Osteoblast (primary cell): ENCODE data around the gene HHIPL1. TPM values are rescaled to one million over a fixed set of nuclear protein-coding genes. Genes with fewer than 3 reads are reported as not detected.
"Not testable (repeated sequence)": the region's sequence is repeated elsewhere in the genome, so short reads cannot be mapped to it uniquely, and the experiment has no call there.

ENCODE experiments used
- DNase-seq: peaks from one replicate; pipeline ENCODE4 v3.0.0; 2011; ENCODE audit warnings: low spot score, mixed read lengths; ENCODE audit not compliant: insufficient read length; ENCODE audit errors: missing footprints
- H2AFZ ChIP-seq: 2 replicates; pipeline ENCODE4 v1.6.0; 2011; ENCODE audit warnings: mild to moderate bottlenecking, low read length
- H3K27ac ChIP-seq: 2 replicates; pipeline ENCODE4 v1.5.1; 2011; ENCODE audit warnings: mild to moderate bottlenecking, low read depth, low read length, moderate library complexity
- H3K27me3 ChIP-seq: 2 replicates; pipeline ENCODE4 v1.6.0; 2012; ENCODE audit warnings: mild to moderate bottlenecking, control low read depth, inconsistent platforms, low read length, moderate library complexity; ENCODE audit not compliant: insufficient read depth
- H3K36me3 ChIP-seq: 2 replicates; pipeline ENCODE4 v1.5.1; 2011; ENCODE audit warnings: mild to moderate bottlenecking, low read length, control low read depth, moderate library complexity; ENCODE audit not compliant: insufficient read depth
- H3K4me1 ChIP-seq: 2 replicates; pipeline ENCODE4 v1.5.1; 2011; ENCODE audit warnings: mild to moderate bottlenecking, low read length, control low read depth, moderate library complexity; ENCODE audit not compliant: insufficient read depth
- H3K4me2 ChIP-seq: 2 replicates; pipeline ENCODE4 v1.6.0; 2011; ENCODE audit warnings: mild to moderate bottlenecking, low read length; ENCODE audit not compliant: insufficient read depth
- H3K4me3 ChIP-seq: fragments of 200-600 bp; sonication (generic); 3 replicates; pipeline ENCODE4 v1.5.1; 2012; ENCODE audit warnings: mild to moderate bottlenecking, low read length, inconsistent platforms; ENCODE audit not compliant: insufficient read depth
- H3K79me2 ChIP-seq: 2 replicates; pipeline ENCODE4 v1.6.0; 2012; ENCODE audit warnings: mild to moderate bottlenecking, low read length, control low read depth, inconsistent platforms; ENCODE audit not compliant: insufficient read depth
- H3K9me3 ChIP-seq: 2 replicates; pipeline ENCODE4 v1.5.1; 2011; ENCODE audit warnings: low read depth, low read length, control low read depth
- H4K20me1 ChIP-seq: 2 replicates; pipeline ENCODE4 v1.6.0; 2012; ENCODE audit warnings: mild to moderate bottlenecking, low read length, control low read depth; ENCODE audit not compliant: insufficient read depth
- CTCF ChIP-seq: IDR thresholded peaks from 2 replicates; pipeline ENCODE4 v1.5.1; 2011; ENCODE audit warnings: mild to moderate bottlenecking, low read depth, low read length, moderate library complexity; ENCODE audit errors: extremely low read depth
- total RNA-seq: library from RNA; depleted of rRNA; stranded (reverse); fragments of >200 nt; gene quantifications from 2 replicates; pipeline ENCODE4 v1.2.3, GENCODE V29; 2012

HHIPL1 gene
- total RNA-seq, 1 donor = 12.3 TPM

GRCh38 chr14:99660794-99661193 lies 15.9 kb downstream of the HHIPL1 start:
- Histone ChIP-seq H3K79me2 (no peaks in the 10 kb centered on the region), H4K20me1 (peaks cover 6% of the 10 kb centered on the region), H3K27ac (no peak overlapping the region), H3K4me2 (no peak overlapping the region), H3K4me1 (peaks cover 6% of the 10 kb centered on the region), H3K4me3 (no peak overlapping the region), H2AFZ (no peak overlapping the region), H3K9me3 (no peaks in the 10 kb centered on the region), H3K27me3 (no peaks in the 10 kb centered on the region), H3K36me3 (peaks cover 10% of the 10 kb centered on the region)
- DNase-seq = peak; percentile 73
- TF ChIP-seq CTCF = no peak

GRCh38 chr14:99661206-99661605 lies 16.3 kb downstream of the HHIPL1 start:
- not testable (repeated sequence) for H3K79me2 ChIP-seq, H3K4me2 ChIP-seq, H3K27me3 ChIP-seq, H3K27ac ChIP-seq, H3K4me1 ChIP-seq, H3K4me3 ChIP-seq, H2AFZ ChIP-seq, H3K36me3 ChIP-seq, H3K9me3 ChIP-seq, H4K20me1 ChIP-seq, DNase-seq

GRCh38 chr14:99662846-99663245 lies 17.9 kb downstream of the HHIPL1 start:
- no peak for TF ChIP-seq CTCF
- Histone ChIP-seq H3K9me3 (no peaks in the 10 kb centered on the region), H3K27ac (no peak overlapping the region), H3K4me2 (no peak overlapping the region), H3K27me3 (no peaks in the 10 kb centered on the region), H3K79me2 (no peaks in the 10 kb centered on the region), H4K20me1 (no peaks in the 10 kb centered on the region), H3K4me3 (no peak overlapping the region), H2AFZ (no peak overlapping the region), H3K4me1 (peaks cover 4% of the 10 kb centered on the region), H3K36me3 (peaks cover 13% of the 10 kb centered on the region)
- DNase-seq = peak; percentile 59

GRCh38 chr14:99663386-99664057 lies 18.6 kb downstream of the HHIPL1 start:
- Histone ChIP-seq H3K27ac (no peak overlapping the region), H3K9me3 (no peaks in the 10 kb centered on the region), H3K36me3 (peaks cover 13% of the 10 kb centered on the region), H3K4me2 (no peak overlapping the region), H3K4me3 (no peak overlapping the region), H3K4me1 (peaks cover 4% of the 10 kb centered on the region), H3K27me3 (no peaks in the 10 kb centered on the region), H2AFZ (no peak overlapping the region), H4K20me1 (no peaks in the 10 kb centered on the region), H3K79me2 (no peaks in the 10 kb centered on the region)
- no peak for TF ChIP-seq CTCF
- peak; percentile 41 for DNase-seq
